ENCODE measurements around the gene DCAF6. TPM values are rescaled to one million over a fixed set of nuclear protein-coding genes. Genes with fewer than 3 reads are reported as not detected.

The DCAF6 gene
- total RNA-seq, 1 experiment from 2014 or later: 41.9 TPM

GRCh38 chr1:168086438-168086837 is 150.0 kb downstream of the DCAF6 start:
- H3K4me3 ChIP-seq (ENCODE audit: low read depth, low read length): no peak overlapping the region
- H3K36me3 Mint-ChIP-seq (ENCODE audit: insufficient read depth, unreplicated experiment): peaks cover 86% of the 10 kb centered on the region
- peaks cover 25% of the 10 kb centered on the region for H3K4me1 Mint-ChIP-seq (ENCODE audit: low read depth, unreplicated experiment)
- no peaks in the 10 kb centered on the region for H3K9me3 ChIP-seq
- H3K27me3 ChIP-seq (replicated peaks; ENCODE audit: control insufficient read depth, insufficient read depth, low read length): no peaks in the 10 kb centered on the region
- no peaks in the 10 kb centered on the region for H3K9me3 Mint-ChIP-seq (ENCODE audit: unreplicated experiment)
- no peak for TF ChIP-seq CTCF (IDR thresholded peaks at IDR 0.05; ENCODE audit: insufficient read depth in 1 of 2, low read depth in 1 of 2, low read length in 1 of 2, severe bottlenecking in 1 of 2, unreplicated experiment in 1 of 2)
- H3K4me1 ChIP-seq: peaks cover 11% of the 10 kb centered on the region
- H3K4me3 Mint-ChIP-seq (ENCODE audit: unreplicated experiment): no peak overlapping the region
- no peak overlapping the region for H3K27ac Mint-ChIP-seq (ENCODE audit: unreplicated experiment)
- intact Hi-C loops (cut with micrococcal nuclease; ENCODE audit: unreplicated experiment): no loop called here
- H3K36me3 ChIP-seq (ENCODE audit: control insufficient read depth, insufficient read depth, low read length): peaks cover 1% of the 10 kb centered on the region; the same call in 1 of the 2 replicates
- no peaks in the 10 kb centered on the region for H3K27me3 Mint-ChIP-seq (ENCODE audit: insufficient read depth, unreplicated experiment)
- DNase-seq: no peak
- ChIA-PET POLR2A (no interaction called here), CTCF (no interaction called here)
- no TSS peak for BruUV-seq (replicated peaks)

- no peaks in the 10 kb centered on the region for H3K4me1 ChIP-seq
- no peaks in the 10 kb centered on the region for H3K9me3 ChIP-seq
- POLR2A ChIA-PET: no interaction called here
- Mint-ChIP-seq H3K36me3 (ENCODE audit: insufficient read depth, unreplicated experiment) (peaks cover 76% of the 10 kb centered on the region), H3K27ac (ENCODE audit: unreplicated experiment) (no peak overlapping the region), H3K27me3 (ENCODE audit: insufficient read depth, unreplicated experiment) (no peaks in the 10 kb centered on the region), H3K9me3 (ENCODE audit: unreplicated experiment) (no peaks in the 10 kb centered on the region), H3K4me1 (ENCODE audit: low read depth, unreplicated experiment) (peaks cover 12% of the 10 kb centered on the region), H3K4me3 (ENCODE audit: unreplicated experiment) (no peak overlapping the region)
- TF ChIP-seq CTCF (IDR thresholded peaks at IDR 0.05; ENCODE audit: insufficient read depth in 1 of 2, low read depth in 1 of 2, low read length in 1 of 2, severe bottlenecking in 1 of 2, unreplicated experiment in 1 of 2): no peak
- no peak for DNase-seq
- H3K27me3 ChIP-seq (replicated peaks; ENCODE audit: control insufficient read depth, insufficient read depth, low read length): no peaks in the 10 kb centered on the region
- no TSS peak for BruUV-seq (replicated peaks)
- intact Hi-C loops (cut with micrococcal nuclease; ENCODE audit: unreplicated experiment): no loop called here
- peaks cover 1% of the 10 kb centered on the region; the same call in 1 of the 2 replicates for H3K36me3 ChIP-seq (ENCODE audit: control insufficient read depth, insufficient read depth, low read length)
- no peak overlapping the region for H3K4me3 ChIP-seq (ENCODE audit: low read depth, low read length)
- CTCF ChIA-PET: no interaction called here
These were observed 151.2 kb downstream of the DCAF6 start for GRCh38 chr1:168087696-168088095.

GRCh38 chr1:168088511-168089325 is 152.2 kb downstream of the DCAF6 start:
- intact Hi-C loops (cut with micrococcal nuclease; ENCODE audit: unreplicated experiment): no loop called here
- Mint-ChIP-seq H3K9me3 (ENCODE audit: unreplicated experiment) (no peaks in the 10 kb centered on the region), H3K27me3 (ENCODE audit: insufficient read depth, unreplicated experiment) (no peaks in the 10 kb centered on the region), H3K36me3 (ENCODE audit: insufficient read depth, unreplicated experiment) (peaks cover 73% of the 10 kb centered on the region), H3K4me1 (ENCODE audit: low read depth, unreplicated experiment) (peaks cover 9% of the 10 kb centered on the region), H3K27ac (ENCODE audit: unreplicated experiment) (peak overlapping the region; percentile 52), H3K4me3 (ENCODE audit: unreplicated experiment) (no peak overlapping the region)
- H3K27me3 ChIP-seq (replicated peaks; ENCODE audit: control insufficient read depth, insufficient read depth, low read length): no peaks in the 10 kb centered on the region
- no peak for DNase-seq
- TF ChIP-seq CTCF (IDR thresholded peaks at IDR 0.05; ENCODE audit: insufficient read depth in 1 of 2, low read depth in 1 of 2, low read length in 1 of 2, severe bottlenecking in 1 of 2, unreplicated experiment in 1 of 2): no peak
- H3K9me3 ChIP-seq: no peaks in the 10 kb centered on the region
- H3K36me3 ChIP-seq (ENCODE audit: control insufficient read depth, insufficient read depth, low read length): peaks cover 1% of the 10 kb centered on the region; the same call in 1 of the 2 replicates
- no peaks in the 10 kb centered on the region for H3K4me1 ChIP-seq
- no peak overlapping the region for H3K4me3 ChIP-seq (ENCODE audit: low read depth, low read length)
- BruUV-seq (replicated peaks): no TSS peak
- ChIA-PET CTCF (no interaction called here), POLR2A (no interaction called here)
